Suprapubic skin (tissue), 4 donors: ENCODE measurements around the gene DDX53.

ENCODE experiments used
- EP300 ChIP-seq: sonication (generic); formaldehyde crosslinking; IDR thresholded peaks from one replicate; pipeline ENCODE4 v1.6.1; 2017; ENCODE audit warnings: antibody characterized with exemption
- POLR2A ChIP-seq, 2 donors: fragments of 450-650 bp; IDR thresholded peaks; one replicate each; pipeline ENCODE4 v1.6.1; 2017; ENCODE audit warnings: antibody characterized with exemption in 2 of 2, mild to moderate bottlenecking in 2 of 2, moderate library complexity in 2 of 2
- POLR2AphosphoS5 ChIP-seq, 3 donors: sonication (generic); formaldehyde crosslinking; IDR thresholded peaks; one replicate each; pipeline ENCODE4 v1.6.1; 2017; ENCODE audit warnings: antibody characterized with exemption in 3 of 3
- TF ChIP-seq, protein P1 (sequence below), 2 donors: fragments of 200-600 bp in 1 of 2; fragments of 450-650 bp in 1 of 2; sonication (generic) in 1 of 2; IDR thresholded peaks; one replicate each; pipeline ENCODE4 v1.5.1; 2016 to 2019; ENCODE audit warnings: antibody characterized with exemption in 2 of 2, mild to moderate bottlenecking in 1 of 2, moderate library complexity in 1 of 2

DNA sequence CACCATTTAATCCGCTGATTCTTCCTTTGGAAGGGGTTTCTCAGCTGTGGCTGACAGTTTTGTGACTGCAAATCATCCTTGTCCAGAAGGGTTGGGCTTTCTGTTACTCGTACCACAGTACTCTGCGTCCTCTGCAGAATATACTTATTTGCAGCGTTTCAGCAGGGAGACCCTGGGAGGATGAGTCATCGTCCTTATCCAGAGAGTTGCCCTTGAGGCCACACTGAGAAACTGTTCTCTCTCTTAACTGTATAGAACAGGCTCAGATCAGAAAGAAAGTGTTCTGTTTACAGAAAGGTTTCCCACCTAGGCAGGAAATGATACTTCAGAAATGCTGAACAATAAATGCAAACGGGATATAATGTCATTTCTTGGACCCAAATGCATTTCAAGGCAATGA, 47.8 kb upstream of the DDX53 start:
- TF ChIP-seq, protein P1, sequence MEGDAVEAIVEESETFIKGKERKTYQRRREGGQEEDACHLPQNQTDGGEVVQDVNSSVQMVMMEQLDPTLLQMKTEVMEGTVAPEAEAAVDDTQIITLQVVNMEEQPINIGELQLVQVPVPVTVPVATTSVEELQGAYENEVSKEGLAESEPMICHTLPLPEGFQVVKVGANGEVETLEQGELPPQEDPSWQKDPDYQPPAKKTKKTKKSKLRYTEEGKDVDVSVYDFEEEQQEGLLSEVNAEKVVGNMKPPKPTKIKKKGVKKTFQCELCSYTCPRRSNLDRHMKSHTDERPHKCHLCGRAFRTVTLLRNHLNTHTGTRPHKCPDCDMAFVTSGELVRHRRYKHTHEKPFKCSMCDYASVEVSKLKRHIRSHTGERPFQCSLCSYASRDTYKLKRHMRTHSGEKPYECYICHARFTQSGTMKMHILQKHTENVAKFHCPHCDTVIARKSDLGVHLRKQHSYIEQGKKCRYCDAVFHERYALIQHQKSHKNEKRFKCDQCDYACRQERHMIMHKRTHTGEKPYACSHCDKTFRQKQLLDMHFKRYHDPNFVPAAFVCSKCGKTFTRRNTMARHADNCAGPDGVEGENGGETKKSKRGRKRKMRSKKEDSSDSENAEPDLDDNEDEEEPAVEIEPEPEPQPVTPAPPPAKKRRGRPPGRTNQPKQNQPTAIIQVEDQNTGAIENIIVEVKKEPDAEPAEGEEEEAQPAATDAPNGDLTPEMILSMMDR (IDR thresholded peaks at IDR 0.05): no peak
- TF ChIP-seq POLR2A (IDR thresholded peaks at IDR 0.05): no peak
- no peak for TF ChIP-seq POLR2AphosphoS5 (IDR thresholded peaks at IDR 0.05)
- TF ChIP-seq EP300: no peak
